Panc1 (cell line): ENCODE results near the gene TMPRSS3. TPM values are rescaled to one million over a fixed set of nuclear protein-coding genes. Genes with fewer than 3 reads are reported as not detected.
"Not testable (repeated sequence)": the region's sequence is repeated elsewhere in the genome, so short reads cannot be mapped to it uniquely, and the experiment has no call there.

ENCODE experiments used
- ATAC-seq: fragments of 200-7000 bp; cut with Tn5 transposase; 2 replicates; pipeline ENCODE4 v1.9.1; 2020; ENCODE audit warnings: mild to moderate bottlenecking, moderate library complexity
- BruUV-seq: library from RNA; stranded (reverse); fragments of 400-500 nt; replicated peaks from 2 replicates; lab custom pipeline; 2021; lab: Mats Ljungman, UMichigan
- CTCF ChIA-PET: fragments of 300-600 bp; sonication (Branson Sonifier 250); formaldehyde crosslinking; loops from one replicate; lab custom pipeline; 2022; ENCODE audit warnings: antibody characterized with exemption; lab: Charles Lee
- POLR2A ChIA-PET: fragments of 300-600 bp; sonication (Branson Sonifier 250); formaldehyde crosslinking; loops from one replicate; lab custom pipeline; 2022; ENCODE audit warnings: antibody characterized with exemption; lab: Charles Lee
- DNase-seq: peaks from one replicate; pipeline ENCODE4 v3.0.0-alpha.2; 2010; ENCODE audit warnings: low read depth, low spot score
- H3K27ac ChIP-seq: 2 replicates; pipeline ENCODE4 v1.5.1; 2011; ENCODE audit warnings: mild to moderate bottlenecking, low read length, inconsistent platforms
- H3K27me3 ChIP-seq: fragments of 200-500 bp; sonication (Bioruptor generic); 2 replicates; pipeline ENCODE4 v1.6.0; 2014; ENCODE audit warnings: low read length, inconsistent platforms; ENCODE audit not compliant: control insufficient read depth, insufficient read depth
- H3K36me3 ChIP-seq: fragments of 200-500 bp; sonication (Bioruptor generic); 2 replicates; pipeline ENCODE4 v1.5.1; 2014; ENCODE audit warnings: inconsistent platforms, mild to moderate bottlenecking, low read length, moderate library complexity; ENCODE audit not compliant: control insufficient read depth, insufficient read depth
- H3K4me1 ChIP-seq: 2 replicates; pipeline ENCODE4 v1.5.1; 2011; ENCODE audit warnings: inconsistent platforms, mild to moderate bottlenecking, low read length, moderate library complexity; ENCODE audit not compliant: control insufficient read depth, insufficient read depth
- H3K4me3 ChIP-seq, 2 experiments: 2 replicates each; pipeline ENCODE4 v1.5.1; 2011 to 2012; ENCODE audit warnings: low read depth in 2 of 2, low read length in 2 of 2, mild to moderate bottlenecking in 2 of 2, inconsistent platforms in 1 of 2, moderate library complexity in 1 of 2
- H3K9me3 ChIP-seq: fragments of 200-500 bp; sonication (Bioruptor generic); 2 replicates; pipeline ENCODE4 v1.5.1; 2014; ENCODE audit warnings: low read depth, mild to moderate bottlenecking, inconsistent platforms, low read length, moderate library complexity; ENCODE audit not compliant: control insufficient read depth, insufficient read depth
- CTCF ChIP-seq: fragments of 450-650 bp; IDR thresholded peaks from 2 replicates; pipeline ENCODE4 v1.5.1; 2017; ENCODE audit warnings: mild to moderate bottlenecking
- POLR2AphosphoS5 ChIP-seq: IDR thresholded peaks from 2 replicates; pipeline ENCODE4 v1.6.1; 2012; ENCODE audit warnings: mild to moderate bottlenecking, low read depth, low read length, moderate library complexity
- SIN3A ChIP-seq: IDR thresholded peaks from 2 replicates; pipeline ENCODE4 v1.6.1; 2012; ENCODE audit warnings: low read depth, mild to moderate bottlenecking, low read length, moderate library complexity, borderline replicate concordance; ENCODE audit not compliant: insufficient read depth
- TCF7L2 ChIP-seq: IDR thresholded peaks from 2 replicates; pipeline ENCODE4 v1.6.1; 2011; ENCODE audit warnings: mild to moderate bottlenecking, low read depth, low read length, inconsistent platforms
- in situ Hi-C: cut with HindIII; loops from 2 replicates; pipeline ENCODE4 v1.10.0; 2016; ENCODE audit warnings: low sequenced_read_pairs, low pct_unique_long_range_greater_than_20kb
- intact Hi-C: fragments of 100-400 bp; cut with micrococcal nuclease; formaldehyde crosslinking; loops from one replicate; pipeline ENCODE4 v1.10.0; 2022; ENCODE audit not compliant: unreplicated experiment
- total RNA-seq: library from RNA; stranded (reverse); gene quantifications from one replicate; pipeline ENCODE4 v1.2.1, GENCODE V29; 2021; ENCODE audit not compliant: unreplicated experiment
- TF ChIP-seq, protein P1 (sequence below), 2 experiments: IDR thresholded peaks; 2 replicates each; pipeline ENCODE4 v1.6.1; 2011 to 2012; ENCODE audit warnings: low read depth in 2 of 2, control low read depth in 1 of 2, low read length in 1 of 2, mild to moderate bottlenecking in 1 of 2, moderate library complexity in 1 of 2; ENCODE audit not compliant: insufficient read depth in 1 of 2

Gene TMPRSS3
- total RNA-seq, 1 experiment from 2014 or later: not detected

GRCh38 chr21:42411197-42411869 lies 15.5 kb upstream of the TMPRSS3 start:
- DNase-seq (no peak), ATAC-seq (no peak)
- TF ChIP-seq TCF7L2 (no peak), POLR2AphosphoS5 (no peak), CTCF (no peak), SIN3A (no peak)
- TF ChIP-seq, protein P1, sequence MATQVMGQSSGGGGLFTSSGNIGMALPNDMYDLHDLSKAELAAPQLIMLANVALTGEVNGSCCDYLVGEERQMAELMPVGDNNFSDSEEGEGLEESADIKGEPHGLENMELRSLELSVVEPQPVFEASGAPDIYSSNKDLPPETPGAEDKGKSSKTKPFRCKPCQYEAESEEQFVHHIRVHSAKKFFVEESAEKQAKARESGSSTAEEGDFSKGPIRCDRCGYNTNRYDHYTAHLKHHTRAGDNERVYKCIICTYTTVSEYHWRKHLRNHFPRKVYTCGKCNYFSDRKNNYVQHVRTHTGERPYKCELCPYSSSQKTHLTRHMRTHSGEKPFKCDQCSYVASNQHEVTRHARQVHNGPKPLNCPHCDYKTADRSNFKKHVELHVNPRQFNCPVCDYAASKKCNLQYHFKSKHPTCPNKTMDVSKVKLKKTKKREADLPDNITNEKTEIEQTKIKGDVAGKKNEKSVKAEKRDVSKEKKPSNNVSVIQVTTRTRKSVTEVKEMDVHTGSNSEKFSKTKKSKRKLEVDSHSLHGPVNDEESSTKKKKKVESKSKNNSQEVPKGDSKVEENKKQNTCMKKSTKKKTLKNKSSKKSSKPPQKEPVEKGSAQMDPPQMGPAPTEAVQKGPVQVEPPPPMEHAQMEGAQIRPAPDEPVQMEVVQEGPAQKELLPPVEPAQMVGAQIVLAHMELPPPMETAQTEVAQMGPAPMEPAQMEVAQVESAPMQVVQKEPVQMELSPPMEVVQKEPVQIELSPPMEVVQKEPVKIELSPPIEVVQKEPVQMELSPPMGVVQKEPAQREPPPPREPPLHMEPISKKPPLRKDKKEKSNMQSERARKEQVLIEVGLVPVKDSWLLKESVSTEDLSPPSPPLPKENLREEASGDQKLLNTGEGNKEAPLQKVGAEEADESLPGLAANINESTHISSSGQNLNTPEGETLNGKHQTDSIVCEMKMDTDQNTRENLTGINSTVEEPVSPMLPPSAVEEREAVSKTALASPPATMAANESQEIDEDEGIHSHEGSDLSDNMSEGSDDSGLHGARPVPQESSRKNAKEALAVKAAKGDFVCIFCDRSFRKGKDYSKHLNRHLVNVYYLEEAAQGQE (IDR thresholded peaks at IDR 0.05; ENCODE audit: insufficient read depth in 1 of 2, low read depth in 2 of 2, low read length in 1 of 2): no peak
- Histone ChIP-seq H3K27ac (no peak overlapping the region), H3K36me3 (no peaks in the 10 kb centered on the region), H3K4me3 (no peak overlapping the region), H3K27me3 (no peaks in the 10 kb centered on the region), H3K9me3 (no peaks in the 10 kb centered on the region), H3K4me1 (no peaks in the 10 kb centered on the region; the same call in 1 of the 2 replicates)
- ChIA-PET CTCF (no interaction called here), POLR2A (no interaction called here)
- intact Hi-C loops: no loop called here
- BruUV-seq: no TSS peak
- in situ Hi-C loops: no loop called here

GRCh38 chr21:42409366-42409765 lies 13.5 kb upstream of the TMPRSS3 start:
- Histone ChIP-seq H3K27me3 (no peaks in the 10 kb centered on the region), H3K9me3 (no peaks in the 10 kb centered on the region), H3K36me3 (no peaks in the 10 kb centered on the region), H3K4me1 (no peaks in the 10 kb centered on the region), H3K4me3 (no peak overlapping the region), H3K27ac (no peak overlapping the region)
- TF ChIP-seq SIN3A (no peak), TCF7L2 (no peak), POLR2AphosphoS5 (no peak), CTCF (no peak)
- TF ChIP-seq, protein P1 (IDR thresholded peaks at IDR 0.05; ENCODE audit: insufficient read depth in 1 of 2, low read depth in 2 of 2, low read length in 1 of 2): no peak
- in situ Hi-C loops: no loop called here
- ChIA-PET POLR2A (no interaction called here), CTCF (no interaction called here)
- intact Hi-C loops: no loop called here
- no peak for ATAC-seq
- DNase-seq: no peak
- no TSS peak for BruUV-seq

GRCh38 chr21:42408718-42409117 lies 12.9 kb upstream of the TMPRSS3 start:
- POLR2A ChIA-PET, H3K9me3 ChIP-seq, CTCF ChIA-PET, H3K4me3 ChIP-seq, H3K36me3 ChIP-seq, H3K4me1 ChIP-seq, intact Hi-C loops, H3K27me3 ChIP-seq, in situ Hi-C loops, DNase-seq, H3K27ac ChIP-seq, ATAC-seq, BruUV-seq: not testable (repeated sequence)
